SU-DHL-6 (cell line): ENCODE data around the gene ACLY.

Experiments used
- H2AFZ ChIP-seq: fragments of 200-600 bp; sonication (generic); 2 replicates; pipeline ENCODE4 v1.6.1; 2014; ENCODE audit warnings: low read depth, mild to moderate bottlenecking, moderate library complexity, mixed read lengths, antibody characterized with exemption, low read length; ENCODE audit not compliant: severe bottlenecking
- H3F3A ChIP-seq: fragments of 200-600 bp; shearing (Covaris generic); 2 replicates; pipeline ENCODE4 v1.6.0; 2016; ENCODE audit warnings: antibody characterized with exemption, mild to moderate bottlenecking; ENCODE audit not compliant: insufficient read depth
- H3K27ac ChIP-seq: fragments of 200-600 bp; sonication (generic); 2 replicates; pipeline ENCODE4 v1.5.1; 2016; ENCODE audit warnings: low read depth, mild to moderate bottlenecking, low read length, moderate library complexity, mixed read lengths
- H3K27me3 ChIP-seq: fragments of 200-600 bp; sonication (generic), shearing (Covaris generic); 2 replicates; pipeline ENCODE4 v1.6.0; 2014; ENCODE audit warnings: mild to moderate bottlenecking, low read length
- H3K36me3 ChIP-seq: fragments of 200-600 bp; sonication (generic); 2 replicates; pipeline ENCODE4 v1.6.1; 2014; ENCODE audit warnings: mild to moderate bottlenecking, low read length, mixed read lengths
- H3K4me2 ChIP-seq: fragments of 300-600, 200-600 bp; shearing (Covaris generic), sonication (generic); 2 replicates; pipeline ENCODE4 v1.6.0; 2014; ENCODE audit warnings: low read length, low read depth, mild to moderate bottlenecking; ENCODE audit not compliant: poor library complexity, severe bottlenecking
- H3K4me3 ChIP-seq: fragments of 200-600 bp; sonication (generic); 2 replicates; pipeline ENCODE4 v1.5.1; 2014; ENCODE audit warnings: antibody characterized with exemption, low read length, mild to moderate bottlenecking, mixed read lengths; ENCODE audit not compliant: insufficient read depth, poor library complexity, severe bottlenecking
- H3K79me2 ChIP-seq: fragments of 200-600 bp; sonication (generic); 2 replicates; pipeline ENCODE4 v1.6.1; 2014; ENCODE audit warnings: mild to moderate bottlenecking, low read length, moderate library complexity; ENCODE audit not compliant: insufficient read depth
- H3K9ac ChIP-seq: fragments of 200-600 bp; sonication (generic); 2 replicates; pipeline ENCODE4 v1.7.0; 2014; ENCODE audit warnings: mild to moderate bottlenecking, low read length
- H3K9me2 ChIP-seq: fragments of 200-600 bp; sonication (generic); replicated peaks from 2 replicates; pipeline ENCODE4 v1.6.1; 2014; ENCODE audit warnings: low read length; ENCODE audit not compliant: insufficient read depth
- H3K9me3 ChIP-seq: fragments of 200-600 bp; sonication (generic); 2 replicates; pipeline ENCODE4 v1.6.1; 2014; ENCODE audit warnings: low read length, mixed read lengths; ENCODE audit not compliant: insufficient read depth
- H4K20me1 ChIP-seq: fragments of 200-600 bp; sonication (generic); 2 replicates; pipeline ENCODE4 v1.6.1; 2014; ENCODE audit warnings: low read depth, mild to moderate bottlenecking, antibody characterized with exemption, low read length, moderate library complexity, mixed read lengths
- EZH2phosphoT487 ChIP-seq: fragments of 200-600 bp; sonication (generic), shearing (Covaris generic); conservative IDR thresholded peaks from 2 replicates; pipeline ENCODE4 v1.6.1; 2018; ENCODE audit warnings: mild to moderate bottlenecking, antibody characterized with exemption, low read length, moderate library complexity, mixed read lengths
- TF ChIP-seq, protein P1 (sequence below): fragments of 200-600 bp; sonication (generic); IDR thresholded peaks from one replicate; pipeline ENCODE4 v1.5.1; 2017; ENCODE audit warnings: antibody characterized with exemption, mild to moderate bottlenecking, low read length, moderate library complexity; ENCODE audit not compliant: insufficient read depth, poor library complexity, severe bottlenecking

Gene ACLY

DNA sequence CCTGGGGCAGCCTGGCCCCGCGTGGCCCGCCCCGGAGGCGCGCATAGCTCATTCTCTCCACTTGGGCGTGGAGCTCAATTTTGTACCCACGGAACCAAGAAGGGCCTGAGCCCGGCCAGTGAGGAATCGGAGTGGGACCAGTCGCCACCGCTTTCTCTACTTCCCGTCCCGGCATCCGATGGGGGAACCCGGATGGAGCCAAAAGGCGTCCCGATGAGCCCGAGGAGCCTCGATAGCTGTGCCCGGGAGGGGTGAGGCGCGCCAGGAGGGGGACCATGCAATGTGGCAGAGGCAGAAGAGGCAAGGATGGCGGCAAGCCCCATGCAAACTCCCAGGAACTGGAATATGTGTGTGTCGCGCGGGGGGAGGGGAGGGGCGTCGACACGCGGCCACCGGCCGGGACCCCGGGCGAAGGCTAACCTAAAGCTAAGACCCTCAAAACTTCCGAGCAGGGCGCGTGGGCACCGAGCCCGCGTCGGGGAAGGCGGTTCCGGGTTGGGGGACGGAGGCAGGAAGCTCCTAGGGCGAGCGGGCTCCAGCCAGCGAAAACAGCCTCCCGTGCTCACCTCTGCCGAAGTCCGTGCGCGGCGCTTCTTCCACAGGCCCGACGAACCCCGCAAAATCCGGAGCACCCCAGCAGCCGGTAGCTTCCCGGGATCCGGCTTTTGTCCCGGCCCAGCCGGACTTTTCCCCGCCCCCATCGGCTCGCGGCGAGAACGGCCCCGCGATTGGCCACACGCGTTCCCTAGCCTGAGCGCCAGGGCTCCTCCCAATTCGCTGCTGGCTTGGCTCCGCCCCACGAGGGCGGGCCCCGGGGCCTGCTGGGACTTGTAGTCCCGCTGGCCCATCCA, at the start of gene ACLY:
TSS of gene ACLY (minus strand) at position 638 of the 851 bp plus-strand sequence. CDS start 5,078 bp downstream, outside the sequence.
- Histone ChIP-seq H2AFZ (peak within 1 kb of the TSS; percentile 71), H3K79me2 (peaks cover 51% of the 10 kb centered on the region), H3K9me2 (no peaks in the 10 kb centered on the region), H3F3A (peaks cover 13% of the 10 kb centered on the region), H3K4me2 (peak within 1 kb of the TSS; percentile 80), H3K27ac (peak within 1 kb of the TSS; percentile 57), H3K9me3 (no peaks in the 10 kb centered on the region), H4K20me1 (peaks cover 21% of the 10 kb centered on the region), H3K36me3 (no peaks in the 10 kb centered on the region), H3K4me3 (peak within 1 kb of the TSS; percentile 87), H3K9ac (peak within 1 kb of the TSS; percentile 91), H3K27me3 (no peaks in the 10 kb centered on the region)
- TF ChIP-seq EZH2phosphoT487 = no peak
- TF ChIP-seq, protein P1, sequence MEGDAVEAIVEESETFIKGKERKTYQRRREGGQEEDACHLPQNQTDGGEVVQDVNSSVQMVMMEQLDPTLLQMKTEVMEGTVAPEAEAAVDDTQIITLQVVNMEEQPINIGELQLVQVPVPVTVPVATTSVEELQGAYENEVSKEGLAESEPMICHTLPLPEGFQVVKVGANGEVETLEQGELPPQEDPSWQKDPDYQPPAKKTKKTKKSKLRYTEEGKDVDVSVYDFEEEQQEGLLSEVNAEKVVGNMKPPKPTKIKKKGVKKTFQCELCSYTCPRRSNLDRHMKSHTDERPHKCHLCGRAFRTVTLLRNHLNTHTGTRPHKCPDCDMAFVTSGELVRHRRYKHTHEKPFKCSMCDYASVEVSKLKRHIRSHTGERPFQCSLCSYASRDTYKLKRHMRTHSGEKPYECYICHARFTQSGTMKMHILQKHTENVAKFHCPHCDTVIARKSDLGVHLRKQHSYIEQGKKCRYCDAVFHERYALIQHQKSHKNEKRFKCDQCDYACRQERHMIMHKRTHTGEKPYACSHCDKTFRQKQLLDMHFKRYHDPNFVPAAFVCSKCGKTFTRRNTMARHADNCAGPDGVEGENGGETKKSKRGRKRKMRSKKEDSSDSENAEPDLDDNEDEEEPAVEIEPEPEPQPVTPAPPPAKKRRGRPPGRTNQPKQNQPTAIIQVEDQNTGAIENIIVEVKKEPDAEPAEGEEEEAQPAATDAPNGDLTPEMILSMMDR = no peak

DNA sequence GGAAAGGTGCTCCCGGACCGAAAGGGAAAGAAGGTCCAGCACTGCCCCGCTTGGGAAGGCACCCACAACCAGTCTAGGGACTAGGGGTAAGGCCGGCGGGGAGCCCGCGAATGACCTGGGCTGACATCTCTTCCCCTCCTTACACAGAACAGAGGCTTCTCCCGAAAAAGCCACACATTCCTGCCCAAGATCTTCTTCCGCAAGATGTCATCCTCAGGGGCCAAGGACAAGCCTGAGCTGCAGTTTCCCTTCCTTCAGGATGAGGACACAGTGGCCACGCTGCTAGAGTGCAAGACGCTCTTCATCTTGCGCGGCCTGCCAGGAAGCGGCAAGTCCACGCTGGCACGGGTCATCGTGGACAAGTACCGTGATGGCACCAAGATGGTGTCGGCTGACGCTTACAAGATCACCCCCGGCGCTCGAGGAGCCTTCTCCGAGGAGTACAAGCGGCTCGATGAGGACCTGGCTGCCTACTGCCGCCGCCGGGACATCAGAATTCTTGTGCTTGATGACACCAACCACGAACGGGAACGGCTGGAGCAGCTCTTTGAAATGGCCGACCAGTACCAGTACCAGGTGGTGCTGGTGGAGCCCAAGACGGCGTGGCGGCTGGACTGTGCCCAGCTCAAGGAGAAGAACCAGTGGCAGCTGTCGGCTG, 49.3 kb upstream of the ACLY start:
- H3K9me2 ChIP-seq = no peaks in the 10 kb centered on the region
- H3F3A ChIP-seq = peaks cover 20% of the 10 kb centered on the region
- no peak overlapping the region for H2AFZ ChIP-seq
- no peak overlapping the region for H3K4me3 ChIP-seq
- H3K27me3 ChIP-seq = no peaks in the 10 kb centered on the region
- H4K20me1 ChIP-seq = no peaks in the 10 kb centered on the region
- TF ChIP-seq, protein P1 = no peak
- TF ChIP-seq EZH2phosphoT487 = no peak
- H3K36me3 ChIP-seq = no peaks in the 10 kb centered on the region
- peaks cover 13% of the 10 kb centered on the region for H3K79me2 ChIP-seq
- peak overlapping the region; percentile 92; the same call in 1 of the 2 replicates for H3K9ac ChIP-seq
- H3K4me2 ChIP-seq = peak overlapping the region; percentile 69
- H3K9me3 ChIP-seq = no peaks in the 10 kb centered on the region
- no peak overlapping the region for H3K27ac ChIP-seq

DNA sequence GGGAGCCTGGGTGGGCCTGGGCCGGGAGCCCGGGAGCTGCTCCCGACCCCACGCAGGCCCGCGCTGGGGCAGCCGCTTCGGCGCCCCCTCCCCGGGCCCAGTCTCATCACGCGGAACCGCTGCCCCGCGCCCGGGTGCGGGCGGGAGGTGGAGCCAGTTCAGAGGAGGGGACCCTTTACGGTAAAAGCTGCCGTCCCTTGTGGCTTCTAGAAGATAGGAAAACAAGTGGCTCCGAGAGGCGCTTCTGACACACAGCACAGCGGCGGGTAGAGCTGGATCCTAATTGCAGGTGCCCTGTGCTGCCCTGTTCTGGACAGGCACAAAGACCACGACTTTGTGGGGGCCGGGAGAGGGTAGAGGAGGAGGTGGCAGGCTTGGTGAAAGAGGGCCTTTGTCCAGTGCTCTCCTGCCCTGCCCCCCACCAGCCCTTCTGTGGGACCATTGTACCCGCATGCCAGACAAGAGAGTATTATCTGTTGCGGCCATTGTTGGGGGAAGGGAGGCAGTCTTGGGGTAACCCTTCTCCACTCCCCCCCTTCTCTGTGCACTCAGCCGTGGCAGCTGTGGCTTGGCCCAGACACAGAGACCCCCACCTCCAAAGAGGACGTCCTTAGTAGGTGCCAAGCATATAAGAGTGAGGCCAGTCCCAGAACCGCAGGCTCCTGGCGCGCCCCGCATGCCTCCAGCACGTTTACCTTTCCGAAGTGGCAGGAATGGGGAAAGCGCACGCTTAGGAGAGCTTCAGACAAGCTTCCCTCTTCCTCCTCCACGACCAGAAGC, 48.6 kb upstream of the ACLY start:
- H3K4me2 ChIP-seq = peak overlapping the region; percentile 69
- H3F3A ChIP-seq = peaks cover 20% of the 10 kb centered on the region
- no peaks in the 10 kb centered on the region for H3K36me3 ChIP-seq
- no peaks in the 10 kb centered on the region for H3K9me2 ChIP-seq
- TF ChIP-seq, protein P1 = no peak
- TF ChIP-seq EZH2phosphoT487 = no peak
- H3K9me3 ChIP-seq = no peaks in the 10 kb centered on the region
- H2AFZ ChIP-seq = peak overlapping the region; percentile 77
- peaks cover 13% of the 10 kb centered on the region for H3K79me2 ChIP-seq
- no peaks in the 10 kb centered on the region for H4K20me1 ChIP-seq
- peak overlapping the region; percentile 65 for H3K27ac ChIP-seq
- peak overlapping the region; percentile 92 for H3K9ac ChIP-seq
- peak overlapping the region; percentile 78 for H3K4me3 ChIP-seq
- H3K27me3 ChIP-seq = no peaks in the 10 kb centered on the region
